Prostate gland (tissue), 2 donors: ENCODE data around the gene ODAD2. TPM values are rescaled to one million over a fixed set of nuclear protein-coding genes. Genes with fewer than 3 reads are reported as not detected.

Experiments
- DNase-seq: peaks from one replicate; pipeline ENCODE4 v3.0.0-alpha.2; 2019; ENCODE audit warnings: low spot score
- H3K27ac ChIP-seq, 2 donors: fragments of 200-600 bp; sonication (generic); 2 replicates each; pipeline ENCODE4 v1.5.1; 2017 to 2019
- H3K27me3 ChIP-seq: fragments of 200-600 bp; sonication (generic); replicated peaks from 2 replicates; pipeline ENCODE4 v1.5.1; 2019; ENCODE audit not compliant: insufficient read depth
- H3K36me3 ChIP-seq, 2 donors: fragments of 200-600 bp; sonication (generic); 1 replicate in 1 of 2; 2 replicates in 1 of 2; pipeline versions ENCODE4 v1.5.1 to v1.8.1; 2017 to 2019
- H3K4me1 ChIP-seq: fragments of 200-600 bp; sonication (generic); replicated peaks from 2 replicates; pipeline ENCODE4 v1.5.1; 2019
- H3K4me3 ChIP-seq, 2 donors: fragments of 200-600 bp; sonication (generic); 2 replicates each; pipeline ENCODE4 v1.5.1; 2017 to 2019
- H3K9me3 ChIP-seq: fragments of 200-600 bp; sonication (generic); 2 replicates; pipeline ENCODE4 v1.5.1; 2017
- POLR2A ChIP-seq: fragments of 450-650 bp; IDR thresholded peaks from one replicate; pipeline ENCODE4 v1.6.1; 2016; ENCODE audit warnings: antibody characterized with exemption, mild to moderate bottlenecking
- POLR2AphosphoS5 ChIP-seq: sonication (generic); formaldehyde crosslinking; IDR thresholded peaks from one replicate; pipeline ENCODE4 v1.6.1; 2017; ENCODE audit warnings: antibody characterized with exemption
- WGBS: methylation state at CpG from one replicate; pipeline ENCODE4 v1.1.5; 2018; 5-methylcytosine and 5-hydroxymethylcytosine counted together
- intact Hi-C: fragments of 100-400 bp; cut with DNase I; formaldehyde crosslinking; loops from one replicate; pipeline ENCODE4 v1.14.2; 2022
- total RNA-seq, 2 donors: library from RNA; depleted of rRNA; stranded (reverse); fragments of >200 nt; gene quantifications; one replicate each; pipeline ENCODE4 v1.1.0, GENCODE V29; 2016
- TF ChIP-seq, protein P1 (sequence below), 4 experiments: fragments of 200-600 bp in 2 of 4; fragments of 450-650 bp in 2 of 4; sonication (generic) in 2 of 4; IDR thresholded peaks; 1 replicate in 3 of 4; 2 replicates in 1 of 4; pipeline ENCODE4 v1.5.1; 2016 to 2019; ENCODE audit warnings: antibody characterized with exemption in 4 of 4, mild to moderate bottlenecking in 2 of 4, moderate library complexity in 2 of 4

Gene ODAD2
- total RNA-seq, 2 donors from 2014 or later, result 1.3 to 6.6 TPM

DNA sequence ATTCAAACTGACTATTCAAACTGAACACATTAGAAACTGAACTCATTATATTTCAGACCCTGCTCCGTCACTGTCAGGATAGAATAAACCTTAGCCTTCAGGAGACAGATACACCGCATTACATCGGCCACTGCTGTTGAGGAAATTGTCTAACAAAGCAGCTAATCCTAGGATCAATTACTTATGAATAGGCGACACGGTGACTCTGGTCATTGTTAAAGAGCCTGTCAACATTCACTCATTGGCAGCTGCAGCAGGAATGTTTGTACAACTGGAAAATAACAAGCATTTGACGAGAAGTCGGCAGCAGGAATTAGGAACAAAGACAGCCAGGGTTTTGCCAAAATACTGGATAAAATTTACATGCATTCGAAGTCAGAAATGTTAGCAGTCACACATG, 141.3 kb downstream of the ODAD2 start:
- Histone ChIP-seq H3K27me3 (no peaks in the 10 kb centered on the region), H3K4me3 (no peak overlapping the region), H3K27ac (no peak overlapping the region), H3K4me1 (no peaks in the 10 kb centered on the region), H3K36me3 (no peaks in the 10 kb centered on the region), H3K9me3 (no peaks in the 10 kb centered on the region)
- no peak for TF ChIP-seq POLR2AphosphoS5
- TF ChIP-seq, protein P1, sequence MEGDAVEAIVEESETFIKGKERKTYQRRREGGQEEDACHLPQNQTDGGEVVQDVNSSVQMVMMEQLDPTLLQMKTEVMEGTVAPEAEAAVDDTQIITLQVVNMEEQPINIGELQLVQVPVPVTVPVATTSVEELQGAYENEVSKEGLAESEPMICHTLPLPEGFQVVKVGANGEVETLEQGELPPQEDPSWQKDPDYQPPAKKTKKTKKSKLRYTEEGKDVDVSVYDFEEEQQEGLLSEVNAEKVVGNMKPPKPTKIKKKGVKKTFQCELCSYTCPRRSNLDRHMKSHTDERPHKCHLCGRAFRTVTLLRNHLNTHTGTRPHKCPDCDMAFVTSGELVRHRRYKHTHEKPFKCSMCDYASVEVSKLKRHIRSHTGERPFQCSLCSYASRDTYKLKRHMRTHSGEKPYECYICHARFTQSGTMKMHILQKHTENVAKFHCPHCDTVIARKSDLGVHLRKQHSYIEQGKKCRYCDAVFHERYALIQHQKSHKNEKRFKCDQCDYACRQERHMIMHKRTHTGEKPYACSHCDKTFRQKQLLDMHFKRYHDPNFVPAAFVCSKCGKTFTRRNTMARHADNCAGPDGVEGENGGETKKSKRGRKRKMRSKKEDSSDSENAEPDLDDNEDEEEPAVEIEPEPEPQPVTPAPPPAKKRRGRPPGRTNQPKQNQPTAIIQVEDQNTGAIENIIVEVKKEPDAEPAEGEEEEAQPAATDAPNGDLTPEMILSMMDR (IDR thresholded peaks at IDR 0.05), result no peak
- no peak for TF ChIP-seq POLR2A
- no peak for DNase-seq
- intact Hi-C loops, result no loop called here
- 33% methylated on average over 8 of the region's 8 CpGs for WGBS

DNA sequence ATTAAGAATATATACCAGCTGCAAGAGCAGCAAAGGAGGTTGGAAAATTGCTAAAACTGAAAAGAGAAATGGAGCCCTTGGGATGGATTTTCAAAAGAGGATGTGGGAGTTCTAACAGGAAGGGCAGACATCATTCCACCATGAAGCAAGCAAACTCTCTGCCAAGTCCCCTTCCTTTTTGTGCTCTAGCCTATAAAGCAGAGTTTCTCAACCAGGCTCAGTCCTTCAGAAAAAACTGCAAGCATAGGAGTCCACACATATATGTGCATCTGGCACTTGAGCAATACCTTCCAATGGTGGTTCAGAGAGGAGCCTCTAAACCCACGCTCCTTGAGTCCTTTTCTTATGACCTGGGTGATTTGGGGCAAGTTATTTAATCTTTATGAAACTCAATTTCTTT, 154.7 kb downstream of the ODAD2 start:
- no peaks in the 10 kb centered on the region for H3K27me3 ChIP-seq
- no peak overlapping the region for H3K4me3 ChIP-seq
- DNase-seq, result no peak
- intact Hi-C loops, result no loop called here
- no peaks in the 10 kb centered on the region for H3K36me3 ChIP-seq
- TF ChIP-seq, protein P1 (IDR thresholded peaks at IDR 0.05), result no peak
- TF ChIP-seq POLR2A (no peak), POLR2AphosphoS5 (no peak)
- no peak overlapping the region for H3K27ac ChIP-seq
- no peaks in the 10 kb centered on the region for H3K4me1 ChIP-seq
- H3K9me3 ChIP-seq, result no peaks in the 10 kb centered on the region
- WGBS, result 88% methylated on average over 1 of the region's 1 CpG

DNA sequence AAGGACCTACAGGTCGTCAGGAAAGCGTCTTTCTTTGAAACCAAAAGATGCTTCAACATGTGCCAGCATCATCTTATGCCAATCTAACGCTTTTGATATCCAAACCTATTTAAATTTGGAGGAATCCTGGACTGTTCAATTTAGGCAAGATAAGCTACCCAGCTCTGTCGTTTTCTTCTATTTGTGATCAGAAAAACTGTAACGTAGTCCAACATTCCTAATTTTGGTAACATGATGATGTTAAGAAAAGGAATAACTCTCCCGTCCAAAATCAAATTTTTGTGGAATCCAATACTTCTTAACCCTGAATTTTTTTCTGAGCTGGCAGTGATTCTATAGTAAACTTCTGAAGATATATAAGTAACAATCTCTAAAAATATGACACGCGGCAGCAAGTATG, 160.0 kb downstream of the ODAD2 start:
- H3K27me3 ChIP-seq, result no peaks in the 10 kb centered on the region
- H3K36me3 ChIP-seq, result no peaks in the 10 kb centered on the region
- H3K4me1 ChIP-seq, result no peaks in the 10 kb centered on the region
- H3K9me3 ChIP-seq, result no peaks in the 10 kb centered on the region
- 68% methylated on average over 8 of the region's 8 CpGs for WGBS
- no peak overlapping the region for H3K4me3 ChIP-seq
- DNase-seq, result no peak
- intact Hi-C loops, result no loop called here
- H3K27ac ChIP-seq, result no peak overlapping the region
- TF ChIP-seq, protein P1 (IDR thresholded peaks at IDR 0.05), result no peak
- no peak for TF ChIP-seq POLR2A
- no peak for TF ChIP-seq POLR2AphosphoS5

DNA sequence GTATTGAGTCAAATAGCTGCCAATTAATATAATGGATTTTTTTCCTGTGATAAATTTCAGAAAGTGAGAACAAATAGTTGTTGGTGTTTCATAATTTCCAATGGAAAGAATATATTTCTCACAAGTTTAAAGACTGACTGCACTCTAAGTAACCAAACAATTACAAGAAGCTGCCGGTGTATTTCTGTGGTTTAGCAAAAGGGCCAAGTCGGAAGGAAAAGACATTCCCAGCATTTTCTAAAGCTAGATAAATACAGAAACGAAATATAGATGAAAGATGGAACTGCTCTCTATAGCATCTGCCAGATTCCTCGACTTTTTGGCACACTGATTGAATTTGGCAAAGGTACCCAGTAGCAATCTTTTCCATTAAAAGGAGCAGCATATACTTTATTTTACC, 160.5 kb downstream of the ODAD2 start:
- WGBS, result 22% methylated on average over 4 of the region's 4 CpGs
- H3K36me3 ChIP-seq, result no peaks in the 10 kb centered on the region
- no peaks in the 10 kb centered on the region for H3K4me1 ChIP-seq
- DNase-seq, result no peak
- no peaks in the 10 kb centered on the region for H3K27me3 ChIP-seq
- intact Hi-C loops, result no loop called here
- no peak overlapping the region for H3K4me3 ChIP-seq
- TF ChIP-seq, protein P1 (IDR thresholded peaks at IDR 0.05), result no peak
- TF ChIP-seq POLR2AphosphoS5 (no peak), POLR2A (no peak)
- H3K27ac ChIP-seq, result no peak overlapping the region
- no peaks in the 10 kb centered on the region for H3K9me3 ChIP-seq

DNA sequence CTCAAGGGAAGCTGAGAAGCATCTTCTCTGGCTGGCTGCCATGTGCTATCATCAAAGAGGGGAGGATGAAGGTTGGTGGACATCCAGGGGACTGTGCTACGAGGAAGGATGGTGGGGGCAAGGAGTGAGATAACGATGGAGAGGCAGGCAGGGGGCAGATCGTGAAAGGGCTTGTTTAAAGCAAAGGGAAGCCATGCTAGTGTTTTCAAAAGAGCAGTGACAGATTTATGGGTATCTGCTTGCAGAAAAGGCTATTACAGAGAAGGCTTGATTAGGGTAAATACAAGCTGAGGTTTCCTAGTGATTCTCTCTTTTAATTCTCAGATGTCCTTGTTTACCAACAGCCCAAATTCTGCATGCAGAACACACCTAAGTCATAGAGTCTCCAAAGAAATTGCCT, 164.4 kb downstream of the ODAD2 start:
- DNase-seq, result no peak
- Histone ChIP-seq H3K9me3 (no peaks in the 10 kb centered on the region), H3K4me1 (no peaks in the 10 kb centered on the region), H3K36me3 (no peaks in the 10 kb centered on the region), H3K27ac (no peak overlapping the region), H3K27me3 (no peaks in the 10 kb centered on the region), H3K4me3 (no peak overlapping the region)
- no peak for TF ChIP-seq POLR2A
- no peak for TF ChIP-seq POLR2AphosphoS5
- TF ChIP-seq, protein P1 (IDR thresholded peaks at IDR 0.05), result no peak
- intact Hi-C loops, result no loop called here
- 23% methylated on average over 3 of the region's 3 CpGs for WGBS
